ENCODE data around the gene IL1RAPL2.

The IL1RAPL2 gene

DNA sequence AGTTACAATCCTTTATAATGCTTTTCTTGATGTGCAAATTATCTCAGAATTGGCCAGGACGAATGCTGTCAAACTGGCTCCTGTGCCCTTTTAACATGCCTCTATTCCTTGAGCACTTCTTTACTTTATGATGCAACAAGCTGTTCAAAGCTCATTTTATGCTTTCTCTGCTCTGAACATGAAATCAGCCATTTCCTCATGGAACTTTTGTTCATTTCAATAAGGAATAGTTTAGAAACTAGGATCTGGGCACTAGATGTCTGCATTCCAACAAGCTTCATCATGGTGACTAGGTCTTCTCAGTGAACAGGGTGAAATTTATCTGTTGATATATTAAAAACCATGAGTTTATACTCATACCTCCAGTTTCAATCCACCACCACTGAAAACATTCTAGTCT is 741.8 kb downstream of the IL1RAPL2 start:
- no peaks in the 10 kb centered on the region for H3K9me3 ChIP-seq (ENCODE audit: control insufficient read depth, insufficient read depth, low read depth, low read length)
- TF ChIP-seq ZNF791 (tag by site-specific recombination; IDR thresholded peaks at IDR 0.05) (no peak), ZNF169 (tag by site-specific recombination; IDR thresholded peaks at IDR 0.05) (no peak)
- no peaks in the 10 kb centered on the region; a peak in 1 of 3 replicates for H3K36me3 ChIP-seq (ENCODE audit: control insufficient read depth in 2 of 2, insufficient read depth in 1 of 2, low read length in 2 of 2)
- POLR2A ChIA-PET, result no interaction called here
- CTCF ChIA-PET, result interaction anchor here (0.6 kb wide), 2 partner anchors 42 to 407 kb away, joined by 3 read pairs; no protein-coding TSS in a partner anchor
- H3K27ac ChIP-seq (ENCODE audit: extremely low read depth, low read depth, low read length), result no peak overlapping the region
- no peaks in the 10 kb centered on the region for H3K4me1 ChIP-seq (ENCODE audit: control insufficient read depth, insufficient read depth, low read length)
- H3K4me3 ChIP-seq (ENCODE audit: low read depth, low read length), result no peak overlapping the region

DNA sequence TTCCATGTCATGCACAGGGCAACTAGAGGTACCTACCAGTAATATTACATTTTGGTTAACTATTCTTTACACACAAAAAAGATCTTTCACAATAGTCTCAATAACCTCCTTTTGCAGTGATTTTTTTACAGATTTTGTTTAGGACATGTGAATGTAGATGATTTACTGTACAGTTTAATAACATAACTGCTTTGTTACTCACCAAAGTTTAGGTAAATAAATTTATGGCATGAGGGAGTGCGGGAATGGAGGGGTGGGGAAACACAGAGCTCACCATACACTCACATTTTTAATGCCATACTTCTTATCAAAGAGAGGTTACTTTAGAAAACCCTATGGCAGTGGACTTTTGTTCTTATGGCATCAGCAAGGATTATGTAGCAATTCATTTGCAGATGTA is 747.6 kb downstream of the IL1RAPL2 start:
- ChIA-PET POLR2A (no interaction called here), CTCF (interaction anchor here (0.5 kb wide), 1 partner anchor 10 kb away, joined by 4 read pairs; no protein-coding TSS in a partner anchor)
- Histone ChIP-seq H3K27ac (ENCODE audit: extremely low read depth, low read depth, low read length) (no peak overlapping the region), H3K36me3 (ENCODE audit: control insufficient read depth in 2 of 2, insufficient read depth in 1 of 2, low read length in 2 of 2) (no peaks in the 10 kb centered on the region; a peak in 1 of 3 replicates), H3K4me1 (ENCODE audit: control insufficient read depth, insufficient read depth, low read length) (no peaks in the 10 kb centered on the region), H3K9me3 (ENCODE audit: control insufficient read depth, insufficient read depth, low read depth, low read length) (no peaks in the 10 kb centered on the region), H3K4me3 (ENCODE audit: low read depth, low read length) (no peak overlapping the region)
- no peak for TF ChIP-seq ZIC2 (tag by site-specific recombination; IDR thresholded peaks at IDR 0.05)
- TF ChIP-seq ZNF169 (tag by site-specific recombination; IDR thresholded peaks at IDR 0.05), result no peak
- no peak for TF ChIP-seq ZNF248 (tag by site-specific recombination; IDR thresholded peaks at IDR 0.05)
- TF ChIP-seq SP2 (tag by site-specific recombination; IDR thresholded peaks at IDR 0.05), result no peak
- TF ChIP-seq, protein P1, sequence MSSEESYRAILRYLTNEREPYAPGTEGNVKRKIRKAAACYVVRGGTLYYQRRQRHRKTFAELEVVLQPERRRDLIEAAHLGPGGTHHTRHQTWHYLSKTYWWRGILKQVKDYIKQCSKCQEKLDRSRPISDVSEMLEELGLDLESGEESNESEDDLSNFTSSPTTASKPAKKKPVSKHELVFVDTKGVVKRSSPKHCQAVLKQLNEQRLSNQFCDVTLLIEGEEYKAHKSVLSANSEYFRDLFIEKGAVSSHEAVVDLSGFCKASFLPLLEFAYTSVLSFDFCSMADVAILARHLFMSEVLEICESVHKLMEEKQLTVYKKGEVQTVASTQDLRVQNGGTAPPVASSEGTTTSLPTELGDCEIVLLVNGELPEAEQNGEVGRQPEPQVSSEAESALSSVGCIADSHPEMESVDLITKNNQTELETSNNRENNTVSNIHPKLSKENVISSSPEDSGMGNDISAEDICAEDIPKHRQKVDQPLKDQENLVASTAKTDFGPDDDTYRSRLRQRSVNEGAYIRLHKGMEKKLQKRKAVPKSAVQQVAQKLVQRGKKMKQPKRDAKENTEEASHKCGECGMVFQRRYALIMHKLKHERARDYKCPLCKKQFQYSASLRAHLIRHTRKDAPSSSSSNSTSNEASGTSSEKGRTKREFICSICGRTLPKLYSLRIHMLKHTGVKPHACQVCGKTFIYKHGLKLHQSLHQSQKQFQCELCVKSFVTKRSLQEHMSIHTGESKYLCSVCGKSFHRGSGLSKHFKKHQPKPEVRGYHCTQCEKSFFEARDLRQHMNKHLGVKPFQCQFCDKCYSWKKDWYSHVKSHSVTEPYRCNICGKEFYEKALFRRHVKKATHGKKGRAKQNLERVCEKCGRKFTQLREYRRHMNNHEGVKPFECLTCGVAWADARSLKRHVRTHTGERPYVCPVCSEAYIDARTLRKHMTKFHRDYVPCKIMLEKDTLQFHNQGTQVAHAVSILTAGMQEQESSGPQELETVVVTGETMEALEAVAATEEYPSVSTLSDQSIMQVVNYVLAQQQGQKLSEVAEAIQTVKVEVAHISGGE (tag by site-specific recombination; conservative IDR thresholded peaks at IDR 0.05; ENCODE audit: low read depth), result no peak
- TF ChIP-seq REPIN1 (tag by site-specific recombination; IDR thresholded peaks at IDR 0.05; ENCODE audit: low read depth), result no peak
- TF ChIP-seq, protein P2, sequence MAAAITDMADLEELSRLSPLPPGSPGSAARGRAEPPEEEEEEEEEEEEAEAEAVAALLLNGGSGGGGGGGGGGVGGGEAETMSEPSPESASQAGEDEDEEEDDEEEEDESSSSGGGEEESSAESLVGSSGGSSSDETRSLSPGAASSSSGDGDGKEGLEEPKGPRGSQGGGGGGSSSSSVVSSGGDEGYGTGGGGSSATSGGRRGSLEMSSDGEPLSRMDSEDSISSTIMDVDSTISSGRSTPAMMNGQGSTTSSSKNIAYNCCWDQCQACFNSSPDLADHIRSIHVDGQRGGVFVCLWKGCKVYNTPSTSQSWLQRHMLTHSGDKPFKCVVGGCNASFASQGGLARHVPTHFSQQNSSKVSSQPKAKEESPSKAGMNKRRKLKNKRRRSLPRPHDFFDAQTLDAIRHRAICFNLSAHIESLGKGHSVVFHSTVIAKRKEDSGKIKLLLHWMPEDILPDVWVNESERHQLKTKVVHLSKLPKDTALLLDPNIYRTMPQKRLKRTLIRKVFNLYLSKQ (tag by site-specific recombination; IDR thresholded peaks at IDR 0.05; ENCODE audit: borderline replicate concordance), result no peak

DNA sequence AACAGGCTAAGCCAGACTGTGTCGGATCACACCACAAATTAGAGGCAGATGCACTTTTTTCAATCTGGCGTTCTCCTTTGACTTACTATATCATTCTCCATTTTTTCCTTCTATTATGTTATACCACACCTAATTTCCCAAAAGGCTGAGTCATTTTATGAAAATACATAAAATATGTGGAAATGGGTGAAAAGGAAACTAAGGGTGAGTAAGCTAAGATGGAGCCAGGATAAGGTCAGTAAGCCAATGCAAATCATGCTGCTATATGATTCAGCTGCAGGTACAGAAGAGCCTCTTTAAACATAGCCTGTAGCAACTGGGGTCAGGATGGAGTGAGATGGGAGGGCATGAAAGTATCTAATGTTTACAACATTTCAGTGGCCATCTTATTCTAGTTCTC is 748.5 kb downstream of the IL1RAPL2 start:
- H3K4me3 ChIP-seq (ENCODE audit: low read depth, low read length), result no peak overlapping the region
- TF ChIP-seq BCL11B (tag by site-specific recombination; IDR thresholded peaks at IDR 0.05; ENCODE audit: low read depth) (no peak), ZNF596 (tag by site-specific recombination; IDR thresholded peaks at IDR 0.05) (no peak), TCF7L2 (IDR thresholded peaks at IDR 0.05; ENCODE audit: borderline replicate concordance, low read depth, low read length) (no peak), OSR2 (tag by site-specific recombination; IDR thresholded peaks at IDR 0.05) (no peak), ZNF658 (tag by site-specific recombination; IDR thresholded peaks at IDR 0.05) (no peak), ZXDB (tag by site-specific recombination; IDR thresholded peaks at IDR 0.05) (no peak)
- no peaks in the 10 kb centered on the region for H3K4me1 ChIP-seq (ENCODE audit: control insufficient read depth, insufficient read depth, low read length)
- ChIA-PET POLR2A (no interaction called here), CTCF (interaction anchor here (0.5 kb wide), 1 partner anchor 11 kb away, joined by 4 read pairs; no protein-coding TSS in a partner anchor)
- no peaks in the 10 kb centered on the region; a peak in 1 of 3 replicates for H3K36me3 ChIP-seq (ENCODE audit: control insufficient read depth in 2 of 2, insufficient read depth in 1 of 2, low read length in 2 of 2)
- H3K9me3 ChIP-seq (ENCODE audit: control insufficient read depth, insufficient read depth, low read depth, low read length), result no peaks in the 10 kb centered on the region
- no peak overlapping the region for H3K27ac ChIP-seq (ENCODE audit: extremely low read depth, low read depth, low read length)

DNA sequence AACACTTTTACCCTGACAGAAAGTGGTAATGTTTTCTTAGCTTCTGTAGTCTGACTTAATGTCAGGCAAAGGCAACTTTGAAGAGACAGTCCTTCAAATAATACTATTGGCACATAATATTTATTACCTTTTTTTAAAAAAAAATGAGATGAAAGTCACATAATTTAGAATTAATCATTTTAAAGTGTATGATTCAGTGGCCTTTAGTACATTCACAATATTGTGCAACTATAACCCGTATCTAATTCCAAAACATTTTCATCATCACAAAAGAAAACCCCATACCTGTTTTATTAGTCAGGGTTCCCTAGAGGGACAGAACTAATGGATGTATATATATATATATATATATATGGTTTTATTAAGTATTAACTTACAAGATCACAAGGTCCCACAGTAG is 749.2 kb downstream of the IL1RAPL2 start:
- POLR2A ChIA-PET, result no interaction called here

More for the DNA sequence above, 749.2 kb downstream of the IL1RAPL2 start:
- Histone ChIP-seq H3K4me1 (ENCODE audit: control insufficient read depth, insufficient read depth, low read length) (no peaks in the 10 kb centered on the region), H3K9me3 (ENCODE audit: control insufficient read depth, insufficient read depth, low read depth, low read length) (no peaks in the 10 kb centered on the region), H3K27ac (ENCODE audit: extremely low read depth, low read depth, low read length) (no peak overlapping the region), H3K36me3 (ENCODE audit: control insufficient read depth in 2 of 2, insufficient read depth in 1 of 2, low read length in 2 of 2) (no peaks in the 10 kb centered on the region), H3K4me3 (ENCODE audit: low read depth, low read length) (no peak overlapping the region)
- no peak for TF ChIP-seq ZNF311 (tag by site-specific recombination; IDR thresholded peaks at IDR 0.05; ENCODE audit: borderline replicate concordance)
- CTCF ChIA-PET, result no interaction called here

Data from HEK293 (cell line).